GM12878 (cell line): ENCODE results near the gene ADCYAP1R1. TPM values are rescaled to one million over a fixed set of nuclear protein-coding genes. Genes with fewer than 3 reads are reported as not detected.

ENCODE experiments used
- ATAC-seq: fragments of 200-7000 bp; cut with Tn5 transposase; 3 replicates; pipeline ENCODE4 v1.9.1; 2020; ENCODE audit warnings: mild to moderate bottlenecking, moderate library complexity
- BruUV-seq: library from RNA; stranded (reverse); fragments of 400-500 nt; replicated peaks from 2 replicates; lab custom pipeline; 2021; lab: Mats Ljungman, UMichigan
- CTCF ChIA-PET: fragments of 300-600 bp; sonication (Branson Sonifier 250); formaldehyde crosslinking; extraction: SDS; loops from one replicate; lab custom pipeline; 2021; ENCODE audit warnings: inconsistent platforms; lab: Yijun Ruan, JAX
- POLR2A ChIA-PET: fragments of 350-600 bp; formaldehyde crosslinking; extraction: SDS; loops from one replicate; lab custom pipeline; 2021; ENCODE audit warnings: inconsistent platforms; lab: Charles Lee
- RAD21 ChIA-PET: fragments of 300-600 bp; sonication (Branson Sonifier 250); formaldehyde crosslinking; loops from one replicate; lab custom pipeline; 2023; ENCODE audit warnings: antibody characterized with exemption; ENCODE audit not compliant: unreplicated experiment; lab: Charles Lee
- SMC1A ChIA-PET: fragments of 300-600 bp; sonication (Branson Sonifier 250); formaldehyde crosslinking; loops from one replicate; lab custom pipeline; 2023; ENCODE audit not compliant: unreplicated experiment, uncharacterized antibody; lab: Charles Lee
- DNase-seq: peaks from one replicate; pipeline ENCODE4 v3.0.0-alpha.2; 2011; ENCODE audit warnings: low read depth, low spot score
- FAIRE-seq: peaks from 3 replicates; lab custom pipeline; 2011; peaks lifted over from hg19 to GRCh38; lab: Jason Lieb, UNC
- H2AFZ ChIP-seq: 2 replicates; pipeline ENCODE4 v1.6.0; 2011; ENCODE audit warnings: low read depth, low read length, control low read depth; ENCODE audit not compliant: control insufficient read depth
- H3K27ac ChIP-seq: 2 replicates; pipeline ENCODE4 v1.5.1; 2011; ENCODE audit warnings: control low read depth; ENCODE audit not compliant: control insufficient read depth, insufficient read depth
- H3K27me3 ChIP-seq, 2 experiments: replicated peaks in 1 of 2; 2 replicates each; pipeline versions ENCODE4 v1.6.0 to v1.6.1; 2011; ENCODE audit warnings: low read length in 1 of 2; ENCODE audit not compliant: control insufficient read depth in 2 of 2, insufficient read depth in 2 of 2
- H3K36me3 ChIP-seq, 2 experiments: 2 replicates each; pipeline ENCODE4 v1.5.1; 2011; ENCODE audit warnings: low read length in 1 of 2; ENCODE audit not compliant: control insufficient read depth in 2 of 2, insufficient read depth in 2 of 2
- H3K4me1 ChIP-seq: 2 replicates; pipeline ENCODE4 v1.6.1; 2011; ENCODE audit warnings: mild to moderate bottlenecking, low read length, moderate library complexity, mixed read lengths; ENCODE audit not compliant: control insufficient read depth, insufficient read depth
- H3K4me2 ChIP-seq: 2 replicates; pipeline ENCODE4 v1.6.0; 2011; ENCODE audit warnings: control low read depth; ENCODE audit not compliant: control insufficient read depth, insufficient read depth
- H3K4me3 ChIP-seq: fragments of 200-600 bp; sonication (generic); 2 replicates; pipeline ENCODE4 v1.5.1; 2016
- H3K79me2 ChIP-seq: 2 replicates; pipeline ENCODE4 v1.6.0; 2011; ENCODE audit warnings: low read length; ENCODE audit not compliant: control insufficient read depth, insufficient read depth
- H3K9ac ChIP-seq: 2 replicates; pipeline ENCODE4 v1.8.0; 2011; ENCODE audit warnings: low read length, control low read depth, mixed read lengths; ENCODE audit not compliant: control insufficient read depth, insufficient read depth
- H3K9me3 ChIP-seq: replicated peaks from 3 replicates; pipeline ENCODE4 v1.5.1; 2011; ENCODE audit warnings: mild to moderate bottlenecking, low read length; ENCODE audit not compliant: control insufficient read depth, insufficient read depth
- H4K20me1 ChIP-seq: 2 replicates; pipeline ENCODE4 v1.6.0; 2011; ENCODE audit not compliant: control insufficient read depth, insufficient read depth
- CEBPZ ChIP-seq: fragments of 150-350 bp; IDR thresholded peaks from 2 replicates; pipeline ENCODE4 v1.6.1; 2016; ENCODE audit warnings: low read depth, low read length
- CUX1 ChIP-seq: IDR thresholded peaks from 2 replicates; pipeline ENCODE4 v1.6.1; 2012; ENCODE audit warnings: improper control_type of control experiment, low read depth, low read length; ENCODE audit not compliant: insufficient replicate concordance
- DPF2 ChIP-seq: fragments of 450-650 bp; IDR thresholded peaks from 2 replicates; pipeline ENCODE4 v1.6.1; 2017; ENCODE audit warnings: mild to moderate bottlenecking
- ESRRA ChIP-seq: IDR thresholded peaks from 2 replicates; pipeline ENCODE4 v1.6.1; 2012; ENCODE audit warnings: mild to moderate bottlenecking, low read length, improper control_type of control experiment
- ETV6 ChIP-seq, 2 experiments: fragments of 450-650 bp in 1 of 2; IDR thresholded peaks in 1 of 2; conservative IDR thresholded peaks in 1 of 2; 2 replicates each; pipeline ENCODE4 v1.6.1; 2014; ENCODE audit warnings: antibody characterized with exemption in 1 of 2, borderline replicate concordance in 1 of 2, low read depth in 1 of 2, mild to moderate bottlenecking in 1 of 2, moderate library complexity in 1 of 2
- HDAC2 ChIP-seq: fragments of 200-600 bp; sonication (generic); IDR thresholded peaks from 2 replicates; pipeline ENCODE4 v1.6.1; 2017
- IRF4 ChIP-seq: IDR thresholded peaks from 2 replicates; pipeline ENCODE4 v1.6.1; 2011; ENCODE audit warnings: low read depth, low read length
- LARP7 ChIP-seq: fragments of 450-650 bp; IDR thresholded peaks from 2 replicates; pipeline ENCODE4 v1.6.1; 2017; ENCODE audit warnings: mild to moderate bottlenecking
- ZNF207 ChIP-seq: fragments of 450-650 bp; IDR thresholded peaks from 2 replicates; pipeline ENCODE4 v1.6.1; 2014; ENCODE audit warnings: antibody characterized with exemption, mild to moderate bottlenecking, borderline replicate concordance
- WGBS: methylation state at CpG from one replicate; pipeline ENCODE4 v1.1.6; 2016; ENCODE audit warnings: low lambda C conversion rate; ENCODE audit not compliant: insufficient replicate concordance, insufficient coverage; ENCODE audit errors: missing lambda C conversion rate; 5-methylcytosine and 5-hydroxymethylcytosine counted together
- in situ Hi-C: fragments of 300-500 bp; cut with MboI; formaldehyde crosslinking; loops from 9 replicates; pipeline ENCODE4 v1.14.3; 2018; ENCODE audit warnings: mixed read lengths
- intact Hi-C: fragments of 100-400 bp; cut with micrococcal nuclease; formaldehyde crosslinking; loops from one replicate; pipeline ENCODE4 v1.14.2; 2022; ENCODE audit not compliant: unreplicated experiment
- polyA plus RNA-seq, 11 experiments: library from polyadenylated mRNA; depleted of rRNA in 4 of 11; unstranded in 6 of 11; stranded (reverse) in 5 of 11; fragments of >200 nt; fragmentation: Nextera tagmentation in 4 of 11; fragmentation: Illumina TruSeq in 1 of 11; extraction: Ambion mirVana in 4 of 11; extraction: Trizol in 1 of 11; gene quantifications; 1 replicate in 1 of 11; 2 replicates in 10 of 11; pipeline versions ENCODE4 v1.2.1 to v1.2.3, GENCODE V29; 2011 to 2016; ENCODE audit warnings: inconsistent platforms in 2 of 11, missing spikeins in 2 of 11, low read depth in 1 of 11
- total RNA-seq, 4 experiments: library from RNA; depleted of rRNA in 3 of 4; stranded (reverse); fragments of >200 nt in 3 of 4; fragmentation: Illumina TruSeq in 1 of 4; extraction: Trizol in 1 of 4; gene quantifications; 2 replicates each; pipeline versions ENCODE4 v1.2.1 to v1.2.3, GENCODE V29; 2013 to 2021
- TF ChIP-seq, protein P1 (sequence below): fragments of 450-650 bp; IDR thresholded peaks from 2 replicates; pipeline ENCODE4 v1.6.1; 2017; ENCODE audit warnings: low read depth, mild to moderate bottlenecking, moderate library complexity

Gene ADCYAP1R1
- total and polyA plus RNA-seq, 10 of the 15 experiments (the other 5 are each of a cell fraction or from before 2014, with no cell fraction given), result not detected

- in situ Hi-C loops, result no loop called here
- no peak overlapping the region for H3K4me2 ChIP-seq
- H3K27ac ChIP-seq, result no peak overlapping the region
- no peaks in the 10 kb centered on the region for H3K36me3 ChIP-seq
- 13% methylated on average over 5 of the region's 5 CpGs for WGBS
- H3K27me3 ChIP-seq, result peaks cover 0 to 4% of the 10 kb centered on the region in 2 experiments; a peak in 2 of 4 replicates
- no peak for FAIRE-seq
- H3K4me3 ChIP-seq, result no peak overlapping the region
- intact Hi-C loops, result no loop called here
- H3K79me2 ChIP-seq, result no peaks in the 10 kb centered on the region
- no peak for DNase-seq
- H3K9me3 ChIP-seq, result no peaks in the 10 kb centered on the region
- ChIA-PET CTCF (no interaction called here), RAD21 (no interaction called here), SMC1A (no interaction called here), POLR2A (no interaction called here)
- H2AFZ ChIP-seq, result no peak overlapping the region
- ATAC-seq, result no peak
- H3K9ac ChIP-seq, result no peak overlapping the region
- no TSS peak for BruUV-seq
- H4K20me1 ChIP-seq, result no peaks in the 10 kb centered on the region
- no peaks in the 10 kb centered on the region for H3K4me1 ChIP-seq
- TF ChIP-seq CUX1, result no peak
- TF ChIP-seq CEBPZ, result no peak
- TF ChIP-seq ESRRA, result no peak
- no peak for TF ChIP-seq HDAC2
- TF ChIP-seq, protein P1, sequence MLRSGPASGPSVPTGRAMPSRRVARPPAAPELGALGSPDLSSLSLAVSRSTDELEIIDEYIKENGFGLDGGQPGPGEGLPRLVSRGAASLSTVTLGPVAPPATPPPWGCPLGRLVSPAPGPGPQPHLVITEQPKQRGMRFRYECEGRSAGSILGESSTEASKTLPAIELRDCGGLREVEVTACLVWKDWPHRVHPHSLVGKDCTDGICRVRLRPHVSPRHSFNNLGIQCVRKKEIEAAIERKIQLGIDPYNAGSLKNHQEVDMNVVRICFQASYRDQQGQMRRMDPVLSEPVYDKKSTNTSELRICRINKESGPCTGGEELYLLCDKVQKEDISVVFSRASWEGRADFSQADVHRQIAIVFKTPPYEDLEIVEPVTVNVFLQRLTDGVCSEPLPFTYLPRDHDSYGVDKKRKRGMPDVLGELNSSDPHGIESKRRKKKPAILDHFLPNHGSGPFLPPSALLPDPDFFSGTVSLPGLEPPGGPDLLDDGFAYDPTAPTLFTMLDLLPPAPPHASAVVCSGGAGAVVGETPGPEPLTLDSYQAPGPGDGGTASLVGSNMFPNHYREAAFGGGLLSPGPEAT, result no peak
- no peak for TF ChIP-seq IRF4
- TF ChIP-seq ETV6 (conservative IDR thresholded peaks at IDR 0.05 in 1 of 2, IDR thresholded peaks at IDR 0.05 in 1 of 2; ENCODE audit: borderline replicate concordance in 1 of 2, low read depth in 1 of 2), result no peak
- TF ChIP-seq DPF2, result no peak
- no peak for TF ChIP-seq ZNF207
- TF ChIP-seq LARP7, result no peak
Measured at GRCh38 chr7:31053986-31054385, 1.9 kb downstream of the ADCYAP1R1 start.
